GM12891 (cell line): ENCODE results near the gene DZIP1.

Source experiments
- DNase-seq: peaks from one replicate; pipeline ENCODE4 v3.0.0; 2011; ENCODE audit warnings: low spot score; ENCODE audit not compliant: insufficient read length
- FAIRE-seq: peaks from 2 replicates; lab custom pipeline; 2011; peaks lifted over from hg19 to GRCh38; lab: Jason Lieb, UNC
- PAX5 ChIP-seq: IDR thresholded peaks from 2 replicates; pipeline ENCODE4 v1.6.1; 2011; ENCODE audit warnings: low read length, moderate library complexity, mild to moderate bottlenecking; ENCODE audit not compliant: insufficient read depth, severe bottlenecking
- POLR2A ChIP-seq: IDR thresholded peaks from 2 replicates; pipeline ENCODE4 v1.6.1; 2011; ENCODE audit warnings: low read depth, low read length, control low read depth
- POLR2AphosphoS5 ChIP-seq: IDR thresholded peaks from 2 replicates; pipeline ENCODE4 v1.6.1; 2011; ENCODE audit warnings: low read depth, low read length, control low read depth
- POU2F2 ChIP-seq: IDR thresholded peaks from 2 replicates; pipeline ENCODE4 v1.6.1; 2011; ENCODE audit warnings: low read depth, mild to moderate bottlenecking, control low read depth, low read length, moderate library complexity
- SPI1 ChIP-seq: IDR thresholded peaks from 2 replicates; pipeline ENCODE4 v1.6.1; 2011; ENCODE audit warnings: low read depth, low read length, control low read depth
- TAF1 ChIP-seq: IDR thresholded peaks from 2 replicates; pipeline ENCODE4 v1.6.1; 2011; ENCODE audit warnings: low read depth, low read length, control low read depth

The DZIP1 gene

GRCh38 chr13:95605448-95606125 lies 38.9 kb downstream of the DZIP1 start:
- TF ChIP-seq POLR2AphosphoS5 (no peak), POU2F2 (no peak), SPI1 (no peak), TAF1 (no peak), PAX5 (no peak)

GRCh38 chr13:95604556-95604915 lies 40.0 kb downstream of the DZIP1 start:
- FAIRE-seq, result no peak
- TF ChIP-seq POLR2AphosphoS5 (no peak), SPI1 (no peak), TAF1 (no peak), POLR2A (no peak), POU2F2 (no peak), PAX5 (no peak)
- no peak for DNase-seq

More at GRCh38 chr13:95605448-95606125, 38.9 kb downstream of the DZIP1 start:
- FAIRE-seq (no peak), DNase-seq (no peak)

GRCh38 chr13:95603887-95604555 lies 40.5 kb downstream of the DZIP1 start:
- DNase-seq (no peak), FAIRE-seq (no peak)
- TF ChIP-seq POLR2A, result no peak
- TF ChIP-seq POLR2AphosphoS5, result no peak
- no peak for TF ChIP-seq SPI1
- no peak for TF ChIP-seq TAF1
- no peak for TF ChIP-seq PAX5
- TF ChIP-seq POU2F2, result no peak

- DNase-seq (no peak), FAIRE-seq (no peak)
- TF ChIP-seq POLR2AphosphoS5 (no peak), POLR2A (no peak), PAX5 (no peak), SPI1 (no peak), POU2F2 (no peak), TAF1 (no peak)
These were observed 42.6 kb downstream of the DZIP1 start for GRCh38 chr13:95601906-95602305.

GRCh38 chr13:95601216-95601615 lies 43.3 kb downstream of the DZIP1 start:
- DNase-seq, result no peak
- FAIRE-seq, result no peak
- no peak for TF ChIP-seq POLR2AphosphoS5

GRCh38 chr13:95596701-95597100 lies 47.8 kb downstream of the DZIP1 start:
- no peak for FAIRE-seq
- no peak for TF ChIP-seq POU2F2
- no peak for TF ChIP-seq SPI1
- TF ChIP-seq POLR2AphosphoS5, result no peak
- TF ChIP-seq POLR2A, result no peak
- TF ChIP-seq TAF1, result no peak
- TF ChIP-seq PAX5, result no peak
- DNase-seq, result no peak

GRCh38 chr13:95593462-95593861 lies 51.0 kb downstream of the DZIP1 start:
- DNase-seq, result no peak
- no peak for FAIRE-seq
- TF ChIP-seq POU2F2, result no peak
- TF ChIP-seq POLR2A, result no peak
- TF ChIP-seq SPI1, result no peak
- no peak for TF ChIP-seq PAX5
- no peak for TF ChIP-seq POLR2AphosphoS5
- no peak for TF ChIP-seq TAF1

- TF ChIP-seq TAF1, result no peak
- no peak for TF ChIP-seq PAX5
- no peak for TF ChIP-seq POLR2AphosphoS5
- no peak for TF ChIP-seq SPI1
- no peak for TF ChIP-seq POLR2A
- no peak for TF ChIP-seq POU2F2
- no peak for DNase-seq
- no peak for FAIRE-seq
These were observed 55.8 kb downstream of the DZIP1 start for GRCh38 chr13:95588721-95589120.

- FAIRE-seq (no peak), DNase-seq (no peak)
These were observed 56.4 kb downstream of the DZIP1 start for GRCh38 chr13:95588134-95588533.

GRCh38 chr13:95585867-95586266 lies 58.6 kb downstream of the DZIP1 start:
- TF ChIP-seq PAX5 (no peak), TAF1 (no peak), POU2F2 (no peak), SPI1 (no peak), POLR2A (no peak), POLR2AphosphoS5 (no peak)
- no peak for FAIRE-seq
- no peak for DNase-seq

More at GRCh38 chr13:95588134-95588533, 56.4 kb downstream of the DZIP1 start:
- TF ChIP-seq SPI1 (no peak), TAF1 (no peak), POLR2A (no peak), POLR2AphosphoS5 (no peak), PAX5 (no peak), POU2F2 (no peak)

- no peak for TF ChIP-seq POLR2AphosphoS5
- peak; percentile 51 for TF ChIP-seq PAX5
- no peak for TF ChIP-seq POU2F2
- no peak for TF ChIP-seq SPI1
- no peak for TF ChIP-seq TAF1
- no peak for TF ChIP-seq POLR2A
- FAIRE-seq, result peak; percentile 28
- no peak for DNase-seq
These were observed 65.2 kb downstream of the DZIP1 start for GRCh38 chr13:95579303-95579702.
